Mucosa of descending colon (tissue), 3 donors: Measurements from ENCODE around the gene CLDN9. TPM values are rescaled to one million over a fixed set of nuclear protein-coding genes. Genes with fewer than 3 reads are reported as not detected.

Source experiments
- ATAC-seq: fragments of 200-7000 bp; cut with Tn5 transposase; one replicate; pipeline ENCODE4 v1.9.1; 2020; ENCODE audit warnings: mild to moderate bottlenecking, moderate library complexity
- DNase-seq, 3 donors: peaks; one replicate each; pipeline ENCODE4 v3.0.0-alpha.2; 2020
- H3K36me3 ChIP-seq: fragments of 200-600 bp; one replicate; pipeline ENCODE4 v1.8.0; 2021; ENCODE audit warnings: low read depth, mild to moderate bottlenecking
- H3K4me1 ChIP-seq: fragments of 200-600 bp; one replicate; pipeline ENCODE4 v1.8.0; 2021; ENCODE audit warnings: low read depth, mild to moderate bottlenecking
- H3K4me3 ChIP-seq: fragments of 200-600 bp; one replicate; pipeline ENCODE4 v1.8.0; 2021; ENCODE audit warnings: mild to moderate bottlenecking
- H3K9me3 ChIP-seq: fragments of 200-600 bp; one replicate; pipeline ENCODE4 v1.8.0; 2021; ENCODE audit warnings: mild to moderate bottlenecking
- CTCF ChIP-seq: fragments of 200-600 bp; IDR thresholded peaks from one replicate; pipeline ENCODE4 v1.8.0; 2022; ENCODE audit warnings: antibody characterized with exemption, mild to moderate bottlenecking
- intact Hi-C, 2 donors: fragments of 100-400 bp; cut with DNase I in 1 of 2; cut with micrococcal nuclease in 1 of 2; formaldehyde crosslinking; loops; one replicate each; pipeline versions ENCODE4 v1.11.0 to v1.11.1; 2022; cut with DNase I, micrococcal nuclease
- long read RNA-seq, 2 donors: library from polyadenylated mRNA; unstranded; transcript quantifications; one replicate each; pipeline ENCODE4 v2.0.0, GENCODE V29; 2019 to 2021
- total RNA-seq, 3 donors: library from RNA; stranded (reverse); fragmentation: NEBNext Ultra II Directional in 2 of 3; extraction: Animal tissue kit (Norgen Biotek cat#: 25700) in 2 of 3; gene quantifications; one replicate each; pipeline versions ENCODE4 v1.2.1 to v1.2.4, GENCODE V29; 2021 to 2023
- donor health status: DM: no; HTN: no; CAD: no; lungs with moderate emphysema.
- donor health status: DM: no; HTN: no; CAD: no.
- donor health status: DM: no; HTN: yes; CAD: no.

CLDN9 gene
- total RNA-seq = under 1 TPM; 0.14 to 0.61 (median 0.47) TPM
- long read RNA-seq, donor 1 = 0 reads
- long read RNA-seq, donor 2, partial matches to known transcripts = 0 of 1 reads
- long read RNA-seq, donor 2, other reads (novel, unspliced or antisense) = 0 of 1 reads

- H3K4me3 ChIP-seq = no peak within 1 kb of the TSS
- TF ChIP-seq CTCF = no peak
- ATAC-seq (peak; percentile 81), DNase-seq (peak; percentile 63 to 76 (median 73))
- H3K36me3 ChIP-seq = no peaks in the 10 kb centered on the region
- no peaks in the 10 kb centered on the region for H3K9me3 ChIP-seq
- peaks cover 5% of the 10 kb centered on the region for H3K4me1 ChIP-seq
- intact Hi-C loops = no loop called here
Observed at GRCh38 chr16:3012828-3013420, at the start of gene CLDN9. CLDN9 (plus strand) TSS chr16:3012923; CDS start chr16:3013363, 440 bp downstream.

- no peak overlapping the region for H3K4me3 ChIP-seq
- H3K4me1 ChIP-seq = peaks cover 36% of the 10 kb centered on the region
- intact Hi-C loops = no loop called here
- H3K36me3 ChIP-seq = no peaks in the 10 kb centered on the region
- DNase-seq (no peak), ATAC-seq (no peak)
- no peaks in the 10 kb centered on the region for H3K9me3 ChIP-seq
- no peak for TF ChIP-seq CTCF
Observed at GRCh38 chr16:2963074-2963722, 49.5 kb upstream of the CLDN9 start.

- no peaks in the 10 kb centered on the region for H3K36me3 ChIP-seq
- DNase-seq (peak; percentile 10 to 59 (median 48)), ATAC-seq (no peak)
- no peak for TF ChIP-seq CTCF
- intact Hi-C loops = no loop called here
- no peak within 1 kb of the TSS for H3K4me3 ChIP-seq
- no peaks in the 10 kb centered on the region for H3K9me3 ChIP-seq
- peaks cover 41% of the 10 kb centered on the region for H3K4me1 ChIP-seq
Observed at GRCh38 chr16:2963723-2964474, 48.8 kb upstream of the CLDN9 start, which contains the start of gene KREMEN2. KREMEN2 (plus strand) TSS chr16:2964275; CDS start chr16:2964521, 246 bp downstream.

GRCh38 chr16:2964475-2965336 lies 48.0 kb upstream of the CLDN9 start:
- ATAC-seq = peak; percentile 5
- intact Hi-C loops = no loop called here

More at GRCh38 chr16:2964475-2965336, 48.0 kb upstream of the CLDN9 start:
- Histone ChIP-seq H3K36me3 (no peaks in the 10 kb centered on the region), H3K9me3 (no peaks in the 10 kb centered on the region), H3K4me3 (no peak overlapping the region), H3K4me1 (peaks cover 41% of the 10 kb centered on the region)
- DNase-seq = peak; percentile 50 to 77 (median 70)
- TF ChIP-seq CTCF = no peak
